Middle frontal gyrus (tissue), 1 donor: ENCODE results near the gene PGS1.
A peak's percentile ranks its signal among the peaks of the same experiment; 100 is the strongest.

Experiments
- DNase-seq: peaks from one replicate; pipeline ENCODE4 v3.0.0-alpha.2; 2015; ENCODE audit warnings: low spot score; ENCODE audit errors: extremely low spot score

PGS1 gene

DNA sequence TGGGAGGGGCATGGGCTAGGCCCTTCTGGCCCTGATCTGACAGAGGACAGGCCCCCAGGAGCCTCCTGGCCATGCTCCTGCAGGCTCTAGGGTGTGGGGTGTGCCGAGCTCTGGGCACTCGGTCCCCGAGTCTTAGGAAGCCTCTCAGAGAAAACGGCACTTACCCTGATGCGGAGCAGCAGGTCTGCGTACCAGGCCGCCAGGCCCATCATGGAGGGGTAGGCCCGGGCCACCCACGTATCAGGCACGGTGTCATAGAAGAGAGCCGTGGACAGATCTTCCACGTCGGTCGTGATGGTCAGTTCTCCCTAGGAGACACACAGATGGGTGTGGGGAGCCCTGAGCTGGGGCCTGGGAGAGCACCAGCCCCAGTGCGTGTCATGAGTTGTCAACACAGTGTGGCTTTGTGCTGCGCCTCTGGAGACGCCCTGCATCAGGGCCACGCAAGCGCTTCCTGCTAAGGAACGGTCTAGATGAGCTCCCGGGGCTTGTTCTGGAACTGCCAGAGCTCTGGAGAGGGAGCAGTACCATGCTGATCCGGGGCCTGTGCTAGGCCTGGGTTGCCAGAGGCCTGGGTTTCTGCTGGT lies 47.9 kb downstream of the PGS1 start:
- no peak for DNase-seq

- DNase-seq: no peak
These were observed 48.7 kb downstream of the PGS1 start for GRCh38 chr17:78427140-78427539.

DNA sequence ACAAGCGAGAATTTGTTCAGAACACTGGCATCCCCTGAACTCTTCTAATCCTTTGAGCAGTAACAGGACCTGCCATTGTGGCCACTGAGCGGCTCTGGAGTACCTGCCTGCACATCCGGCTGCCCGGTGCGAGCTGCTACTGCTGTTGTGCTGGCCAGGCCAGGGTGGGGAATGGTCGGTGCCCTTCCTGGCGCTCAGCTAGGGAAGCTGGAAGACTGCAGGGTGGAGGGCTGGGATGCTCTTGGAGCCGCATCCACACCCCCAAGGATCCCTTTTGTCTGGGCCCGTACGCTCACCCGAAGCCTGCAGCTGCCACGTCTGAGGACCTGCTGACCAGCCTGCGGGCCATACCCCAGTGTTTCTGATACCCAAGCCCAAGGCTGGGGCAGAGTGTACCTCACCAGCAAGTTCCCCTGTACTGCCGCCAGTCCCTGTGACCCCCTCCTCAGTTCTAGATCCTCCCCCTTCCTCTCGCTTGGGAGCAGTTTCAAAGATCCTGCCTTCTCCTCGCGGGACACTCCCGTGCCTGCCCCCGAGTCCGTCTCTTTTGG lies 49.7 kb downstream of the PGS1 start:
- DNase-seq: no peak

GRCh38 chr17:78428836-78429617 lies 50.6 kb downstream of the PGS1 start:
- DNase-seq: no peak

GRCh38 chr17:78429618-78429995 lies 51.2 kb downstream of the PGS1 start:
- no peak for DNase-seq

- no peak for DNase-seq
These were observed 52.6 kb downstream of the PGS1 start for GRCh38 chr17:78430892-78431691.

DNA sequence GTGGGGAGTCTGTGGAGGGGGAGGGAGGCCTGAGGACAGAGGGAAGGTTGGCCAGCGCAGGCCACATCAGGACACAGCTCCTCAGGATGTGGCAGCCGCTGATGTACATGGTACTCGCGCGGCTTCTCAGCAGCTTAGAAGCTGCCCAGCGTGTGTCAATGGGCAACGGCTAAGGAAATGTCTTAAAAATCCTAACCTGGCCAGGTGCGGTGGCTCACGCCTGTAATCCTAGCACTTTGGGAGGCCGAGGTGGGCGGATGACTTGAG lies 53.2 kb downstream of the PGS1 start:
- no peak for DNase-seq

DNA sequence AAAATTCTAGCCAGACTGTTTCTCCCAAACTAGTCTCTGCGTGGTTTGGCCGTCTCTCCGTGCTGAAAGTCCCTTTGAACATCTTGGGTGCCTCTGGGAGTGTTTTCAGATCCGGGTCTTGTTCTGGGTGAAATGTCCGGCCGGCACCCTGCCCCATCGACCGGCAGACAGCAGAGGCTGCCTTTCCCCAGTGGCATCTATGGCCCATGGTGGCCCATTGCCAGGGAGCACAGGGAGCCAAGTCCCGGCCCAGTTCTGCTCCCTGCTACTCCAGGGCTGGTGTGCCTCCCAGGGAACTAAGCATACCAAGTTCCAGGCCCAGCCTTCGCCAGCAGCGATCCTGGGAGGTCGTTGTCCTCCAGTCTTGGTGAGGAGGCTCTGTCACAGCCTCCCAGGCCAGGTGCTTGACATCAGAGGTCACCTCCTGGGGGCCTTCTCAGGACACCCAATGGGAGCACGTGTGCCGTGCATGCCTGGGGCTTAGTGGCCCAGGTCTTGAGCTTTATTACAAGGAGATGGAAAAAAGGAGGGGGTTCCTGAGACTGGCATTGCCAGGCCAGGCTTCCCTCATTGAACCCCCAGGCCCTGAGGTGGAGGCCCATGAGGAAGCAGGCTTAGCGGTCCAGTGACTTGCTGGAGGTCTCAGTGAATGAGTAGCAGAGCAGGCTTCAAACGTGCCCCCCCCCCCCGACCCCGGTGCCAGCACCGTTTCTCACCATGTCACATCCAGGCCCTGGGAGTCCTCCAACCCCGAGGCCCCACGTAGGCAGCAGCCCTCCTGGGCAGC lies 54.0 kb downstream of the PGS1 start:
- DNase-seq: peak; percentile 49

- no peak for DNase-seq
These were observed 54.7 kb downstream of the PGS1 start for GRCh38 chr17:78433013-78433727.

- DNase-seq: no peak
These were observed 55.4 kb downstream of the PGS1 start for GRCh38 chr17:78433780-78434335.

DNA sequence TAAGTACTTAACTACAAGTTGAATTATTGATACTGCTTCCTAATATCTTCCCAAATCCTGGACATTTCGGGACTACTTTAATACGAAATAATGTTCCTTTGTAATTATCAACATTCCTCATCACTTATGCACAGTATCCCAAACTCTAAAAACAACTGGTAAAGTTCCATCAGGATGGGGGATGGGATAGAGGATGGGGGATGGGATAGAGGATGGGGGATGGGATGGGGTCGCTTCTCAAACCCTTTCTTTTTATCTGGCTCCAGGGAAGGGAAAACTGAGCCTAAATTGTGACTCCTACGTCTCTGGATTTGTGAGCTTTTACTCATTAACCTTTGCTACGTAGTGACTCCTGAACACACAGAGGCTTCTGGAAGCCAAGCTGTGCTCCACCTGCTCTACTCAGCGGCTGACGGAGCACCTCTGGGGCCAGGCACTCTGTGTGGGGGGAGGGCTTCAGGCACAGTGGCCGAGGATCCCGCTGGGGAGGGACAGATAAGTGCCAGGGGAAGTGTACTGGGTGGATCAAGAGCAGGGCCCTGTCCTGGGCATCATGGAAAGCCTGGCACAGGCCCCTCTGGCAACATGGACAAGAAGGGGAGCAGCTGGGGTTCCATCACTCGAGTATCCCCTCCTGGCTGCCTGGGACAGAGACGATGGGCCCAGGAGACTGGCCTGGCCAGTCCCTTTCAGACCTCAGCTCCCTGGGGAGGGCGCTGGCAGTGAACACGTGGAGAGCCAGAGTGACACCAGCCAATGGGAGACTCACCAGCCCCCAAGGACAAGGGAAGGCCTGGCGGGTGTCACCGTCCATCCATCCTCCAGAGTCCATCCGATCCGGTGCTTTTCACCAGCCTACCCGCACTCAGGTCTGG lies 56.2 kb downstream of the PGS1 start:
- DNase-seq: no peak

DNA sequence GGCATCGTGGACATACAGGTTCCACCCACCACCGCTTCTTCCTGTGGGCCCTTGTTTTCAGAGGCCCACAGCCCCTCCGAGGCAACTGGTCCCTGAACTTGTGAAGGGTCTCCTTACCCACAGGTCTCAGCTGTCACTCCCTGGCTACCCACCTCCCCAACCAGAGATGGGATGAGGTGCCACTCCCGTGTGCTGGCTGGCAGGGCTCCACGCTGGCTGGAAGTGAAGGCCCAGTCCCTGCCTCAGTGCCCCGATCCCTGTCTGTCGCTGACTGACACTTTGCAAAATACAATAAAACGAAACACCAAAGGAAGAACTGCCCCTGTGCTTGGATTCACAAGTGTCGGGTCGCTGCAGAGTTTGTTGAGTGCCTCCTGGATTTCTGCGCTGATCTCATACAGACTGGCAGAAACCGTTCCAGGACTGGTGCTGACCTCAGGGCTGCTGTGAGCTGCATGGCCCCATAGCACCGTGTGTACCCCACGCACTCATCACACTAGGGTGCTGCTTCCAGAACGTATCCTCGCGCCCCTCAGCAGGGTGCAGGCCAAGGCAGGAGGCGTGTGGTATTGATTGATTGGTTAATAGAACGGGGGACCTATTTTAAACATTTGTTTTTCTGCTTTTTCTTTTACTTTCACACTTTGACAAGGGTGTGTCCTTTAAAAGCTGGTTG lies 57.0 kb downstream of the PGS1 start:
- no peak for DNase-seq

GRCh38 chr17:78437508-78438169 lies 59.2 kb downstream of the PGS1 start:
- no peak for DNase-seq

DNA sequence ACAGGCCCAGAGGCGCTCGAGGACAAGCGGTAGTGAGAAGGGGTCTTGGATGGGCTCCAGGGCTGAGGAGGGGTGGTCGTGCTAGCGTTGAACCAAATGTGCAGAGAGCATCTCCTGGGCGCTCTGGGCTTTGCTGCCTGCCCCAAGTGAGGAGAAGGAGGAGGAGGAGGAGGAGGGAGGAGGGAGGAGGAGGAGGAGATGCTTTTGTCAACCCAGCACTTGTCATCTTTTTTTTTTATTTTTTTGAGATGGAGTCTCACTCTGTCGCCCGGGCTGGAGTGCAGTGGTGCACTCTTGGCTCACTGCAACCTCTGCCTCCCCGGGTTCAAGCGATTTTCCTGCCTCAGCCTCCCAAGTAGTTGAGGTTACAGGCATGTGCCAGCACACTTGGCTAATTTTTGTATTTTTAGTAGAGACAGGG lies 59.8 kb downstream of the PGS1 start:
- no peak for DNase-seq

GRCh38 chr17:78438694-78439325 lies 60.4 kb downstream of the PGS1 start:
- no peak for DNase-seq

- no peak for DNase-seq
These were observed 63.0 kb downstream of the PGS1 start for GRCh38 chr17:78441271-78441971.

DNA sequence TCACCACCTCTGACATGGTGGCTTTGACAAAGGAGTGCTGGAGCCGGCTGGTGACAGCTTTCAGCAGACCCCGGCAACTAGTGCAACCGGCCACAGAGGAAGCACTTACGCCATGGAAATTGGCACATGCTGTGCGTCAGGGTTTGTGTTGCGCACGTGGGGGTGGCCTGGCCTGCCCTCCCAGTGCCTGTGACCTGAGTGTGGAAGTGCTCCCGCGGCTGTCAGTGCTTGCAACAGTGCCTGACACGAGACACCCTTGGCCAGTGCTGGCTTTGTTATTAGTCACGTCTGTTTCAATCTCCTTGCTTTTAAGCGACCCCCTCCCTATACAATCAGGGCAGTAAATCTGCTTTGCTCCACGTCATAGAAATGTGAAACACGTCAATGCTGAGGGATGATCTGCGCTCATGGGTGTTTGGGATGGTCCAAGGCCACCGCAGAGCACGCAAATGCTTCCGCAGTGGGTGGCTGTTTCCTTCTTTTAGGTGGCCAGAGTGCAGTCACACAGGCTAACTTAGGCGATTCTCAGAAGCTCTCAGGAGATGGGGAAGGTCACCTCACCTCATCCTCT lies 64.3 kb downstream of the PGS1 start:
- no peak for DNase-seq
